Stomach (tissue), 4 donors: ENCODE results near the gene SMIM24.

Experiments
- POLR2A ChIP-seq, 4 donors: fragments of 450-650 bp; IDR thresholded peaks; one replicate each; pipeline ENCODE4 v1.6.1; 2016; ENCODE audit warnings: antibody characterized with exemption in 4 of 4, control low read depth in 2 of 4, mild to moderate bottlenecking in 1 of 4, moderate library complexity in 1 of 4
- POLR2AphosphoS5 ChIP-seq, 3 donors: sonication (generic); formaldehyde crosslinking; IDR thresholded peaks; one replicate each; pipeline ENCODE4 v1.6.1; 2016; ENCODE audit warnings: antibody characterized with exemption in 3 of 3
- TF ChIP-seq, protein P1 (sequence below), 7 experiments: fragments of 450-650 bp in 4 of 7; fragments of 200-600 bp in 3 of 7; sonication (generic) in 3 of 7; IDR thresholded peaks; one replicate each; pipeline ENCODE4 v1.5.1; 2016 to 2019; ENCODE audit warnings: antibody characterized with exemption in 7 of 7, control low read depth in 2 of 7, mild to moderate bottlenecking in 1 of 7

DNA sequence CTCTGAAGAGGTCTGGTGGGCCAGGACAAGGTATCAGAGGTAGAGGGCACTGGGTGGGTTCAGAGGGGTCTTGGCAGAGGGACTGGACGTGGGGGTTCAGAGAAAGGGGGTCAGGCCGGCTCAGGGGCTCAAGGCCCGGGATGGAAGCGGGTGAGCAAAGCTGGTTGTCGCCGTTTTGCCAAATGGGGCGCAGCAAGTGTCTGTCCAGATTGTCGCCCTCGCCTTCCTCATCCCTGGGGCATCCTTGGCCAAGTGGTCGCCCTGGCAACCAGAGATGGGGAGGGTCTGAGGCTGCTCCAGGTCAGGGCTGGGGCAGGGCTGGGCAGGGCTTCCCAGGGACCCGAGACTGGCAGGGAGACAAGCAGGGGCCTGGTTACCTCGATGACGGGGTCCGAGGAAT is 13.3 kb upstream of the SMIM24 start:
- TF ChIP-seq, protein P1, sequence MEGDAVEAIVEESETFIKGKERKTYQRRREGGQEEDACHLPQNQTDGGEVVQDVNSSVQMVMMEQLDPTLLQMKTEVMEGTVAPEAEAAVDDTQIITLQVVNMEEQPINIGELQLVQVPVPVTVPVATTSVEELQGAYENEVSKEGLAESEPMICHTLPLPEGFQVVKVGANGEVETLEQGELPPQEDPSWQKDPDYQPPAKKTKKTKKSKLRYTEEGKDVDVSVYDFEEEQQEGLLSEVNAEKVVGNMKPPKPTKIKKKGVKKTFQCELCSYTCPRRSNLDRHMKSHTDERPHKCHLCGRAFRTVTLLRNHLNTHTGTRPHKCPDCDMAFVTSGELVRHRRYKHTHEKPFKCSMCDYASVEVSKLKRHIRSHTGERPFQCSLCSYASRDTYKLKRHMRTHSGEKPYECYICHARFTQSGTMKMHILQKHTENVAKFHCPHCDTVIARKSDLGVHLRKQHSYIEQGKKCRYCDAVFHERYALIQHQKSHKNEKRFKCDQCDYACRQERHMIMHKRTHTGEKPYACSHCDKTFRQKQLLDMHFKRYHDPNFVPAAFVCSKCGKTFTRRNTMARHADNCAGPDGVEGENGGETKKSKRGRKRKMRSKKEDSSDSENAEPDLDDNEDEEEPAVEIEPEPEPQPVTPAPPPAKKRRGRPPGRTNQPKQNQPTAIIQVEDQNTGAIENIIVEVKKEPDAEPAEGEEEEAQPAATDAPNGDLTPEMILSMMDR (IDR thresholded peaks at IDR 0.05) = no peak
- TF ChIP-seq POLR2AphosphoS5 (IDR thresholded peaks at IDR 0.05) (no peak), POLR2A (IDR thresholded peaks at IDR 0.05) (no peak)
